GM21576 (cell line): ENCODE measurements around the gene EFCAB6.

Source experiments
- ATAC-seq: cut with Tn5 transposase; IDR thresholded peaks from one replicate; pipeline ENCODE4 v1.9.1; 2021; ENCODE audit warnings: mild to moderate bottlenecking, moderate library complexity; ENCODE audit not compliant: unreplicated experiment

Gene EFCAB6

GRCh38 chr22:43554694-43555365 lies 257.3 kb downstream of the EFCAB6 start:
- ATAC-seq, result no peak

GRCh38 chr22:43554259-43554636 lies 257.9 kb downstream of the EFCAB6 start:
- ATAC-seq, result no peak

- no peak for ATAC-seq
Observed at GRCh38 chr22:43553451-43554258, 258.4 kb downstream of the EFCAB6 start.

GRCh38 chr22:43550672-43551071 lies 261.4 kb downstream of the EFCAB6 start:
- no peak for ATAC-seq

GRCh38 chr22:43550024-43550620 lies 262.0 kb downstream of the EFCAB6 start:
- no peak for ATAC-seq

- ATAC-seq, result no peak
Observed at GRCh38 chr22:43546186-43546585, 265.9 kb downstream of the EFCAB6 start.

- no peak for ATAC-seq
Observed at GRCh38 chr22:43544289-43544673, 267.8 kb downstream of the EFCAB6 start.

- no peak for ATAC-seq
Observed at GRCh38 chr22:43543522-43544288, 268.4 kb downstream of the EFCAB6 start.

GRCh38 chr22:43542681-43543521 lies 269.2 kb downstream of the EFCAB6 start:
- ATAC-seq, result no peak

GRCh38 chr22:43541462-43542407 lies 270.4 kb downstream of the EFCAB6 start:
- no peak for ATAC-seq

- no peak for ATAC-seq
Observed at GRCh38 chr22:43541022-43541421, 271.1 kb downstream of the EFCAB6 start.

GRCh38 chr22:43540529-43540923 lies 271.6 kb downstream of the EFCAB6 start:
- no peak for ATAC-seq

GRCh38 chr22:43539572-43540528 lies 272.3 kb downstream of the EFCAB6 start:
- ATAC-seq, result no peak

GRCh38 chr22:43537019-43537585 lies 275.0 kb downstream of the EFCAB6 start:
- no peak for ATAC-seq

- ATAC-seq, result no peak
Observed at GRCh38 chr22:43535741-43536140, 276.4 kb downstream of the EFCAB6 start.

GRCh38 chr22:43535336-43535735 lies 276.8 kb downstream of the EFCAB6 start:
- ATAC-seq, result no peak

GRCh38 chr22:43534916-43535315 lies 277.2 kb downstream of the EFCAB6 start:
- ATAC-seq, result no peak
